GM12873 (cell line): Measurements from ENCODE around the gene EPB41L4B.

Source experiments
- TF ChIP-seq, protein P1 (sequence below): IDR thresholded peaks from 2 replicates; pipeline ENCODE4 v1.5.1; 2012; ENCODE audit warnings: low read depth, mild to moderate bottlenecking, moderate library complexity, low read length, control low read depth; ENCODE audit not compliant: insufficient read depth; ENCODE audit errors: missing control alignments

The EPB41L4B gene

DNA sequence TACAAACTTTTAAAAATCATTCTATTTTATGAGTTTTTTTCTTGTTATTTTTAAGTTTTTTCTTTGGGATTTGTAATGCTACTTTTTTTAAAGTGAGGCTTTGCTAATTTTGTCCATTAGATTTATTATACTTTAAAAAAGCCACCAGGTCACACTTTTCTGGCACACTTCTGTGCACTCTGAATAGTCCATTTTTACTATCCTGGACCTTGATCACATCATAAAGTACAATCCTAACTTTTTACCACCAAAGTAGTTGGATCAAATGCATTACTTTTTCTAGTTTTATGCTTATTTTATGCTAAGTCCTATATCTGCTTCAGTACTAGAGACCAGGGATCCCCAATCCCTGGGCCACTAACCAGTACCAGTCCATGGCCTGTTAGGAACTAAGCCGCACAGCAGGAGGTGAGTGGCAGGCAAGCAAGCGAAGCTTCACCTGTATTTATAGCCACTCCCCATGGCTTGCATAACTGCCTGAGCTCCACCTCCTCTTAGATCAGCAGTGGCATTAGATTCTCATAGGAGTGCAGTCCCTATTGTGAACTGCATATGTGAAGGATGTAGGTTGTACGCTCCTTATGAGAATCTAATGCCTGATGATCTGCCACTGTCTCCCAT, 169.8 kb downstream of the EPB41L4B start:
- TF ChIP-seq, protein P1, sequence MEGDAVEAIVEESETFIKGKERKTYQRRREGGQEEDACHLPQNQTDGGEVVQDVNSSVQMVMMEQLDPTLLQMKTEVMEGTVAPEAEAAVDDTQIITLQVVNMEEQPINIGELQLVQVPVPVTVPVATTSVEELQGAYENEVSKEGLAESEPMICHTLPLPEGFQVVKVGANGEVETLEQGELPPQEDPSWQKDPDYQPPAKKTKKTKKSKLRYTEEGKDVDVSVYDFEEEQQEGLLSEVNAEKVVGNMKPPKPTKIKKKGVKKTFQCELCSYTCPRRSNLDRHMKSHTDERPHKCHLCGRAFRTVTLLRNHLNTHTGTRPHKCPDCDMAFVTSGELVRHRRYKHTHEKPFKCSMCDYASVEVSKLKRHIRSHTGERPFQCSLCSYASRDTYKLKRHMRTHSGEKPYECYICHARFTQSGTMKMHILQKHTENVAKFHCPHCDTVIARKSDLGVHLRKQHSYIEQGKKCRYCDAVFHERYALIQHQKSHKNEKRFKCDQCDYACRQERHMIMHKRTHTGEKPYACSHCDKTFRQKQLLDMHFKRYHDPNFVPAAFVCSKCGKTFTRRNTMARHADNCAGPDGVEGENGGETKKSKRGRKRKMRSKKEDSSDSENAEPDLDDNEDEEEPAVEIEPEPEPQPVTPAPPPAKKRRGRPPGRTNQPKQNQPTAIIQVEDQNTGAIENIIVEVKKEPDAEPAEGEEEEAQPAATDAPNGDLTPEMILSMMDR = no peak

DNA sequence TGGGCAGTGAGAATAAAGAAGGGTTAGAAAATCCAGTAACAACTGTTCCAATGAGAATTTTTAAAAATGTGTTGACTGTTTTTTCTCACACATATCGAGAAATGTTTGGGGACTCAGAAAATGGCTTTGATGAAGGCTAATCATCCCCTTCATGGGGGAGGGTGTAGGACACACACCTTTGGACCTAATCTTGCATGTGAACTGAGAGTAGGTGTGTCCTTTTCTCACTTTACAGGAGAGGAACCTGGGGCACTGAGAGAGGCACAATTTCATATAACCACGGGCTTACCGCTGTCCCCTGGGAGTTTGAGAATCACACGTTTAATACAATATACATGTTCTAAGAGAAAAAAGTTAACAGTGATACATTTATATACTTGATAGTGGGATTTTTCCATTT, 171.1 kb downstream of the EPB41L4B start:
- TF ChIP-seq, protein P1 = no peak

DNA sequence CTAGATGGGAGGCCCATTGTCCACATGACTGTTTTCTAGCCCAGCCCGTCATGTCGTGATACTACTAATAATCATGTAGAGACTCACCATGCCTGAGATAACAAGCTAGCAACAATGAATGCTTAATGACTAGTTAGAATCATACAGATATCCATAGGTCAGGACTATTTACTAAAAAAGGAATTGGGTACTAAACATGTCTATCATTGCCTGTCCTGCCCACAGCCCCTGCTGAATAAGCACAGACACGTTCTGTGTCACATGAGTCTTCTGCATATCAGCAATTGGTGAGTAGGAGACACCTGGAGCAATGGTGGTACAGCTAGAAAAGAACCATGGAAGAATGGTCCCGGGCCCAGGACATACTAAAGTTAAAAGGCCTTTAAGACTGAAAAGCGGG, 171.8 kb downstream of the EPB41L4B start:
- TF ChIP-seq, protein P1 = no peak

DNA sequence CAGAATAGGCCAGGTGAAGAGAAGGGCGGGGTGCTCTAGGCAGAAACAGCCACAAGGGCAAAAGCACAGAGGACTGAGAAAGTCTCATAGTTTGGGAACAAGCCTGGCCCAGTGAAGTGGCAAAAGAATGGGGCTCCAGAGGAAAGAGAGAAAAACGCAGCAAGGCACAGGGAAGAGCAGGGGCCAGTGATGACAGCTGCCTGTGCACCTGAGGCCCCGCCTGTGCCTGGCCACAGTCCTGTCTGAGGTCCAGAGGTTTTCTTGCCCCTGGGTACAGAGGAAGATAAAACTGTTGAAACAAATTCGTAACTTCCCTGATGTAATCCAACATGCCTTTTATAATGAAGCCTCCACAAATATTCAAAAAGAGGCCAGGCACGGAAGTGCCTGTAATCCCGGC, 175.8 kb downstream of the EPB41L4B start:
- TF ChIP-seq, protein P1 = no peak

DNA sequence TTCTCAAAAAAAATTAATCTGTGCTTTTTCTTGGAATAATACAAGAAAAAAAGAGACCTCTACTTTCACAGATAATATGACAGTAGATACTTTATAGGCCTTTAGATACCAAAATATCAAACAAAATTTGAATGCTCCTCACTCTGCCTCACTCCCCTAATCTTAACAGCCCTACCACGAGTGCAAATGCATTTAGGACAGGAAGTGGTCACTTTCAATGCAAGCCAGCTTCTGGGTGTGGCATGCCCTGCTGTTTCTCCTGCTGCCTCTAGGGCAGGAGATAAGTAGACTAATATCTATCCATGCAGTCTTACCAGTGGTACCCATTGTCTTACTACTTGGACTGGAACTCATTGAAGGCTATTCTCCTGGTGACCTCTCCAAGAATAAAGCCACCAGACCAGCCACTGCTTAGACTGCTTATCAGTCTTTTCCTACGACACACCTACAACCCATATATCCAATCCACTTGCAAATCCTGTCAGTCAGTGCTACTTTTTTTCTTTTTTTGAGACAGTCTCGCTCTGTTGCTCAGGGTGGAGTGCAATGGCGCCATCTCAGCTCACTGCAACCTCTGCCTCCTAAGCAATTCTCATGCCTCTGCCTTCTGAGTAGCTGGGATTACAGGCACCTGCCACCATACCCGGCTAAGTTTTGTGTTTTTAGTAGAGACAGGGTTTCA, 176.8 kb downstream of the EPB41L4B start:
- TF ChIP-seq, protein P1 = peak; percentile 70

DNA sequence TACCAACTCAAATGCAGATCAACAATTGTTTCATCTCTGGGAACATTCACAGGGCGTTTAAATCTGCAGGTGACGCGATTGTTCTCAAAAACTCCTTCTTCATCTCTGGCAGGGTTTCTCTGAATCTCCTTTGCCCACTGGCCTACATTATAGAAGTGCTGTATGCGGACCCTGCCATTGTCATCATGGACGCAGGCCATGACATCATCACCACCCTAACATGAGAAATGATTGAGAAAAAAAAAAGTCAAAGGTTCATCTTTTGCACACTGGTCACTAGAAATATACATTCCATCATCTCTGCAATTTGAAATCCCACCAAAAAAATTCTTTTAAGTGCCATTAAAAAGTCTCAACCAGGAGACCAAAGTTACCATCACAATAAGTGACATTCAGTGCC, 179.5 kb downstream of the EPB41L4B start:
- TF ChIP-seq, protein P1 = no peak

DNA sequence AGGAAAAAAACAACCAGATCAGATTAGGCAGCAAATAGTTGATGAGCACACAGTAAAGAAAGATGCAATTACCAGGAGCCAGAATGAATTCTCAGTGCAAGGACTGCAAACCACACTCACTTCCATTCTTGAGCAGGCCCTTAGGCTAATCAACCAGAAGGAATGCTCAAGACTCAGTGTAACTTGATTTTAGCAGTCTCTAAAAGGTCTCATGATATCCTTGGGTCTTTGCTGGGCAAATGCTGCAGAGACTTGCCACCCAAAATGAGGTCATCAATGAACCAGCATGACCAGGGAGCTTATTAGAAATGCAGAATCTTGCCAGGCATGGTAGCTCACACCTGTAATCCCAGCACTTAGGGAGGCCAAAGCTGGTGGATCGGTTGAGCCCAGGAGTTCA, 181.0 kb downstream of the EPB41L4B start:
- TF ChIP-seq, protein P1 = no peak
